Measurements from ENCODE around the gene AFG3L2. TPM values are rescaled to one million over a fixed set of nuclear protein-coding genes. Genes with fewer than 3 reads are reported as not detected.

AFG3L2 gene
- total and polyA plus RNA-seq, 10 of the 15 experiments (the other 5 are each of a cell fraction or from before 2014, with no cell fraction given): 21.0 to 72.7 (median 57.7) TPM

GRCh38 chr18:12283666-12284065, 93.4 kb downstream of the AFG3L2 start (continued):
- TF ChIP-seq E2F8 (IDR thresholded peaks at IDR 0.05; ENCODE audit: low read depth, partially characterized antibody) (no peak), RB1 (IDR thresholded peaks at IDR 0.05; ENCODE audit: borderline replicate concordance) (no peak), EGR1 (IDR thresholded peaks at IDR 0.05; ENCODE audit: borderline replicate concordance in 1 of 2, low read depth in 2 of 2, low read length in 2 of 2) (no peak), RELA (IDR thresholded peaks at IDR 0.05; ENCODE audit: borderline replicate concordance, partially characterized antibody) (no peak), POU2F2 (IDR thresholded peaks at IDR 0.05; ENCODE audit: borderline replicate concordance, low read depth, low read length) (no peak), FOS (IDR thresholded peaks at IDR 0.05; ENCODE audit: borderline replicate concordance, extremely low read depth, insufficient read length) (no peak), SMAD5 (IDR thresholded peaks at IDR 0.05; ENCODE audit: low read depth) (no peak), KLF5 (IDR thresholded peaks at IDR 0.05; ENCODE audit: partially characterized antibody) (no peak), CBFB (IDR thresholded peaks at IDR 0.05; ENCODE audit: low read depth) (no peak)

- ChIA-PET POLR2A (interaction anchor here (0.7 kb wide), 1 partner anchor 11 kb away, joined by 6 read pairs; no protein-coding TSS in a partner anchor), CTCF (interaction anchor here (1.1 to 4.5 kb wide), 3 partner anchors 10 to 110 kb away, joined by 3 to 19 read pairs (median 7); no protein-coding TSS in a partner anchor), SMC1A (ENCODE audit: uncharacterized antibody, unreplicated experiment) (no interaction called here), RAD21 (ENCODE audit: unreplicated experiment) (no interaction called here)
- H3K9ac ChIP-seq (ENCODE audit: control insufficient read depth, insufficient read depth, low read length): no peak overlapping the region
- H4K20me1 ChIP-seq (ENCODE audit: control insufficient read depth, insufficient read depth): no peaks in the 10 kb centered on the region; the same call in 1 of the 2 replicates
- 62% methylated on average over 6 of the region's 6 CpGs for WGBS (ENCODE audit: insufficient coverage, insufficient replicate concordance, low lambda C conversion rate, missing lambda C conversion rate)
- intact Hi-C loops (cut with micrococcal nuclease; ENCODE audit: unreplicated experiment): no loop called here
- ATAC-seq: no peak
- H3K27ac ChIP-seq (ENCODE audit: control insufficient read depth, insufficient read depth): no peak overlapping the region
- no peak for DNase-seq (ENCODE audit: low read depth, low spot score)
- BruUV-seq (replicated peaks): no TSS peak
- peaks cover 5 to 6% of the 10 kb centered on the region in 2 experiments; a peak in 3 of 4 replicates for H3K27me3 ChIP-seq (replicated peaks in 1 of 2; ENCODE audit: control insufficient read depth in 2 of 2, insufficient read depth in 2 of 2, low read length in 1 of 2)
- FAIRE-seq: no peak
- no peaks in the 10 kb centered on the region for H3K36me3 ChIP-seq (ENCODE audit: control insufficient read depth in 2 of 2, insufficient read depth in 2 of 2, low read length in 1 of 2)
- H3K4me3 ChIP-seq: no peak overlapping the region
- TF ChIP-seq ZBTB4 (CRISPR knock-in tag; IDR thresholded peaks at IDR 0.05): no peak
- 0 out of 2 replicates have a peak, but pooled peaks have one; percentile 18 for TF ChIP-seq RAD21 (IDR thresholded peaks at IDR 0.05; ENCODE audit: insufficient read depth, low read depth, low read length)
- TF ChIP-seq NFYB (IDR thresholded peaks at IDR 0.05; ENCODE audit: insufficient read depth, low read depth, low read length): no peak
- TF ChIP-seq POU2F2 (IDR thresholded peaks at IDR 0.05; ENCODE audit: borderline replicate concordance, low read depth, low read length): no peak
- TF ChIP-seq CTCF (IDR thresholded peaks at IDR 0.05 in 2 of 3, conservative IDR thresholded peaks at IDR 0.05 in 1 of 3; ENCODE audit: control insufficient read depth in 2 of 3, extremely low read depth in 1 of 3, insufficient read depth in 1 of 3, low read depth in 3 of 3, low read length in 3 of 3): peak in 1 of 3 experiments; percentile 12; a peak in 2 of 6 replicates
- no peaks in the 10 kb centered on the region for H3K4me1 ChIP-seq (ENCODE audit: control insufficient read depth, insufficient read depth, low read length)
- in situ Hi-C loops (cut with MboI): no loop called here
- H3K79me2 ChIP-seq (ENCODE audit: control insufficient read depth, insufficient read depth, low read length): no peaks in the 10 kb centered on the region
- no peak overlapping the region for H2AFZ ChIP-seq (ENCODE audit: control insufficient read depth, low read depth, low read length)
- no peak overlapping the region for H3K4me2 ChIP-seq (ENCODE audit: control insufficient read depth, insufficient read depth)
- no peaks in the 10 kb centered on the region for H3K9me3 ChIP-seq (replicated peaks; ENCODE audit: control insufficient read depth, insufficient read depth, low read length)
Measured at GRCh38 chr18:12283256-12283655, 93.8 kb downstream of the AFG3L2 start.

Data from GM12878 (cell line).